Left ventricle myocardium inferior (tissue), 1 donor: ENCODE results near the gene CTAG1B. TPM values are rescaled to one million over a fixed set of nuclear protein-coding genes. Genes with fewer than 3 reads are reported as not detected.
"Not testable (repeated sequence)": the region's sequence is repeated elsewhere in the genome, so short reads cannot be mapped to it uniquely, and the experiment has no call there.

ENCODE experiments used
- DNase-seq: peaks from one replicate; pipeline ENCODE4 v3.0.0-alpha.2; 2020
- H3K27ac ChIP-seq: fragments of 200-600 bp; replicated peaks from 2 replicates; pipeline ENCODE4 v1.8.0; 2021
- H3K27me3 ChIP-seq: fragments of 200-600 bp; 2 replicates; pipeline ENCODE4 v1.8.0; 2021; ENCODE audit warnings: low read depth
- H3K36me3 ChIP-seq: fragments of 200-600 bp; 2 replicates; pipeline ENCODE4 v1.8.0; 2021
- H3K4me1 ChIP-seq: fragments of 200-600 bp; 2 replicates; pipeline ENCODE4 v1.8.0; 2021
- H3K4me3 ChIP-seq: fragments of 200-600 bp; 2 replicates; pipeline ENCODE4 v1.8.0; 2021; ENCODE audit warnings: mild to moderate bottlenecking, moderate library complexity
- H3K9me3 ChIP-seq: fragments of 200-600 bp; replicated peaks from 2 replicates; pipeline ENCODE4 v1.8.0; 2021
- CTCF ChIP-seq: fragments of 200-600 bp; IDR thresholded peaks from 2 replicates; pipeline ENCODE4 v1.8.0; 2021; ENCODE audit warnings: antibody characterized with exemption, mild to moderate bottlenecking, borderline replicate concordance
- intact Hi-C: fragments of 100-400 bp; cut with micrococcal nuclease; formaldehyde crosslinking; loops from one replicate; pipeline ENCODE4 v1.11.0; 2022
- long read RNA-seq: library from polyadenylated mRNA; unstranded; transcript quantifications from one replicate; pipeline ENCODE4 v2.0.0, GENCODE V29; 2021
- total RNA-seq: library from RNA; stranded (reverse); fragmentation: NEBNext Ultra II Directional; extraction: Animal tissue kit (Norgen Biotek cat#: 25700); gene quantifications from one replicate; pipeline ENCODE4 v1.2.1, GENCODE V29; 2021
- donor health status: DM: no; HTN: yes; CAD: no; lungs with severe emphysema.

Gene CTAG1B
- total RNA-seq: not detected
- long read RNA-seq: 0 reads

DNA sequence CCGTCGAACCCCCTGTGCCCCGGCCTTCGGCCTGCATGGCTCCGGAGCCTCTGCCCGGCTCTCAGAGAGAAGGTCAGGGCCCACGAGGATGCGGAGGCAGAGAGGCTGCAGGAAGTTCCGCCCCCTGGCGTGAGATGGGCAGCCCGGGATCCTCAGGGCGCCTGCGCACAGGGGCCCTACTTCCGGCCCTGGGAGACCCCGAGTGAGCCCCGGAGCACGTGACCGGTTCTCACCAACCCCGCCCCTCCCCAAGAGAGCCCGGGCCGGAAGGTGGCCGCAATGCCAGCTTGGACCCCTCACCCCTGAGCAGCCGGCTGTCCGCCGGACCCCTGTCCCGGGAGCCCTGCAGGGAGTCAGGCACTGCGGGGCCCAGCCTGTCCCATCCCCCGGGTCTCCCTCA, at the start of gene CTAG1B:
TSS of gene CTAG1B (minus strand) at position 101 of the 400 bp plus-strand sequence. CDS start at position 37, 64 bp downstream.
- DNase-seq, H3K27me3 ChIP-seq, H3K9me3 ChIP-seq, H3K36me3 ChIP-seq, H3K27ac ChIP-seq, H3K4me3 ChIP-seq, H3K4me1 ChIP-seq, intact Hi-C loops: not testable (repeated sequence)

DNA sequence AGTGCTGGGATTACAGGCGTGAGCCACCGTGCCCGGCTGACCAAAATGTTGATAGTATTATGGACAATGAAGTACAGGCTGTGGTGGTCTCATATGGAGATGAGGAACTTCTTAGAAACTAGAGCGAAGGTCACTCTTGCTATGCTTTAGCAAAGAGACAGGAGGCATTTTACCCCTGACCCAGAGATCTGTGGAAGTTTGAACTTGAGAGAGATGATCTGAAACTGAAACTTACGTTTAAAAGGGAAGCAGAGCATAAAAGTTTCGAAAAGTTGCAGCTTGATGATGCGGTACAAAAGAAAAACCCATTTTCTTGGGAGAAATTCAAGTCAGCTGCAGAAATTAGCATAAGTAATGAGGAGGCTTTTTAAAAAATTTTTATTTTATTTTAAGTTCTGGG, 42.8 kb upstream of the CTAG1B start:
- no peaks in the 10 kb centered on the region for H3K27me3 ChIP-seq
- no peaks in the 10 kb centered on the region for H3K36me3 ChIP-seq
- no peak overlapping the region for H3K27ac ChIP-seq
- no peaks in the 10 kb centered on the region for H3K4me1 ChIP-seq
- DNase-seq: no peak
- no peak for TF ChIP-seq CTCF
- intact Hi-C loops: no loop called here
- no peak overlapping the region for H3K4me3 ChIP-seq
- H3K9me3 ChIP-seq: no peaks in the 10 kb centered on the region

- no peak for TF ChIP-seq CTCF
- no peak for DNase-seq
- Histone ChIP-seq H3K9me3 (no peaks in the 10 kb centered on the region), H3K4me3 (no peak overlapping the region), H3K36me3 (no peaks in the 10 kb centered on the region), H3K27ac (no peak overlapping the region), H3K27me3 (no peaks in the 10 kb centered on the region), H3K4me1 (no peaks in the 10 kb centered on the region)
- intact Hi-C loops: no loop called here
Observed at GRCh38 chrX:154661170-154661569, 42.1 kb upstream of the CTAG1B start.

- H3K9me3 ChIP-seq: no peaks in the 10 kb centered on the region
- TF ChIP-seq CTCF: no peak
- no peak overlapping the region for H3K27ac ChIP-seq
- H3K4me3 ChIP-seq: no peak overlapping the region
- H3K36me3 ChIP-seq: no peaks in the 10 kb centered on the region
- DNase-seq: no peak
- intact Hi-C loops: no loop called here
- H3K4me1 ChIP-seq: no peaks in the 10 kb centered on the region
- no peaks in the 10 kb centered on the region for H3K27me3 ChIP-seq
Observed at GRCh38 chrX:154660541-154660940, 41.5 kb upstream of the CTAG1B start.

GRCh38 chrX:154658957-154659356, 39.9 kb upstream of the CTAG1B start:
- TF ChIP-seq CTCF: no peak
- Histone ChIP-seq H3K4me1 (no peaks in the 10 kb centered on the region), H3K4me3 (no peak overlapping the region), H3K27ac (no peak overlapping the region), H3K9me3 (no peaks in the 10 kb centered on the region), H3K27me3 (no peaks in the 10 kb centered on the region), H3K36me3 (no peaks in the 10 kb centered on the region)
- intact Hi-C loops: no loop called here
- no peak for DNase-seq

- intact Hi-C loops: no loop called here
- H3K4me1 ChIP-seq: no peaks in the 10 kb centered on the region
- DNase-seq: no peak
- H3K9me3 ChIP-seq: no peaks in the 10 kb centered on the region
- H3K27me3 ChIP-seq: no peaks in the 10 kb centered on the region
- H3K27ac ChIP-seq: no peak overlapping the region
- no peak overlapping the region for H3K4me3 ChIP-seq
- no peaks in the 10 kb centered on the region for H3K36me3 ChIP-seq
- no peak for TF ChIP-seq CTCF
Observed at GRCh38 chrX:154658187-154658586, 39.1 kb upstream of the CTAG1B start.
